22Rv1 (cell line): Measurements from ENCODE around the gene THTPA.
"Not testable (repeated sequence)": the region's sequence is repeated elsewhere in the genome, so short reads cannot be mapped to it uniquely, and the experiment has no call there.

Source experiments
- ZFX ChIP-seq: fragments of 450-650 bp; IDR thresholded peaks from 2 replicates; pipeline ENCODE4 v1.6.1; 2017; ENCODE audit warnings: antibody characterized with exemption, borderline replicate concordance
- TF ChIP-seq, protein P1 (sequence below): fragments of 450-650 bp; IDR thresholded peaks from 2 replicates; pipeline ENCODE4 v1.5.1; 2017; ENCODE audit warnings: mild to moderate bottlenecking

DNA sequence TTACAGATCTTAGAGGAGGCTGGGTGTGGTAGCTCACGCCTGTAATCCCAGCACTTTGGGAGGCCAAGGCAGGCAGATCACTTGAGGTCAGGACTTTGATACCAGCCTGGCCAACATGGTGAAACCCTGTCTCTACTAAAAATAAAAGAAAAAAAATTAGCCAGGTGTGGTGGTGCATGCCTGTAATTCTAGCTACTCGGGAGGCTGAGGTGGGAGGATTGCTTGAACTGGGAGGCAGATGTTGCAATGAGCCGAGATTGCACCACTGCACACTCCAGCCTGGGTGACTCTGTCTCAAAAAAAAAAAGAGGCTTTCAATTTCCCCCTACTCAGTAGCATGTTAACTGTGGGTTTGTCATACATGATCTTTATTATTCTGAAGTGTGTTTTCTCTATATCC, 38.1 kb downstream of the THTPA start:
- TF ChIP-seq, protein P1, sequence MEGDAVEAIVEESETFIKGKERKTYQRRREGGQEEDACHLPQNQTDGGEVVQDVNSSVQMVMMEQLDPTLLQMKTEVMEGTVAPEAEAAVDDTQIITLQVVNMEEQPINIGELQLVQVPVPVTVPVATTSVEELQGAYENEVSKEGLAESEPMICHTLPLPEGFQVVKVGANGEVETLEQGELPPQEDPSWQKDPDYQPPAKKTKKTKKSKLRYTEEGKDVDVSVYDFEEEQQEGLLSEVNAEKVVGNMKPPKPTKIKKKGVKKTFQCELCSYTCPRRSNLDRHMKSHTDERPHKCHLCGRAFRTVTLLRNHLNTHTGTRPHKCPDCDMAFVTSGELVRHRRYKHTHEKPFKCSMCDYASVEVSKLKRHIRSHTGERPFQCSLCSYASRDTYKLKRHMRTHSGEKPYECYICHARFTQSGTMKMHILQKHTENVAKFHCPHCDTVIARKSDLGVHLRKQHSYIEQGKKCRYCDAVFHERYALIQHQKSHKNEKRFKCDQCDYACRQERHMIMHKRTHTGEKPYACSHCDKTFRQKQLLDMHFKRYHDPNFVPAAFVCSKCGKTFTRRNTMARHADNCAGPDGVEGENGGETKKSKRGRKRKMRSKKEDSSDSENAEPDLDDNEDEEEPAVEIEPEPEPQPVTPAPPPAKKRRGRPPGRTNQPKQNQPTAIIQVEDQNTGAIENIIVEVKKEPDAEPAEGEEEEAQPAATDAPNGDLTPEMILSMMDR: not testable (repeated sequence)
- TF ChIP-seq ZFX: not testable (repeated sequence)
